MCF 10A (cell line): ENCODE data around the gene FRAS1. TPM values are rescaled to one million over a fixed set of nuclear protein-coding genes. Genes with fewer than 3 reads are reported as not detected.

Experiments used
- BruUV-seq: library from RNA; stranded (reverse); fragments of 400-500 nt; replicated peaks from 2 replicates; lab custom pipeline; 2021; lab: Mats Ljungman, UMichigan
- CTCF ChIA-PET: fragments of 300-600 bp; sonication (Branson Sonifier 250); formaldehyde crosslinking; extraction: SDS; loops from one replicate; lab custom pipeline; 2021; ENCODE audit warnings: antibody characterized with exemption, inconsistent platforms; lab: Yijun Ruan, JAX
- POLR2A ChIA-PET: fragments of 300-600, 350-650 bp; sonication (Branson Sonifier 250); formaldehyde crosslinking; extraction: SDS; loops from one replicate; lab custom pipeline; 2020; ENCODE audit warnings: antibody characterized with exemption, inconsistent platforms; lab: Yijun Ruan, JAX
- DNase-seq: peaks from one replicate; pipeline ENCODE4 v3.0.0-alpha.2; 2018; ENCODE audit not compliant: unreplicated experiment
- H3K27ac Mint-ChIP-seq: one replicate; pipeline ENCODE4 v1.8.0; 2022; ENCODE audit warnings: mild to moderate bottlenecking, low read depth, mixed read lengths; ENCODE audit not compliant: unreplicated experiment
- H3K27me3 Mint-ChIP-seq: one replicate; pipeline ENCODE4 v1.8.0; 2022; ENCODE audit warnings: mixed read lengths; ENCODE audit not compliant: insufficient read depth, unreplicated experiment
- H3K36me3 Mint-ChIP-seq: one replicate; pipeline ENCODE4 v1.8.0; 2022; ENCODE audit warnings: mild to moderate bottlenecking, moderate library complexity, mixed read lengths; ENCODE audit not compliant: insufficient read depth, unreplicated experiment
- H3K4me1 Mint-ChIP-seq: one replicate; pipeline ENCODE4 v1.8.0; 2022; ENCODE audit warnings: mixed read lengths; ENCODE audit not compliant: insufficient read depth, unreplicated experiment
- H3K4me3 Mint-ChIP-seq: one replicate; pipeline ENCODE4 v1.8.0; 2022; ENCODE audit warnings: mild to moderate bottlenecking, moderate library complexity, mixed read lengths; ENCODE audit not compliant: unreplicated experiment
- H3K9me3 Mint-ChIP-seq: one replicate; pipeline ENCODE4 v1.8.0; 2022; ENCODE audit warnings: mixed read lengths; ENCODE audit not compliant: unreplicated experiment
- intact Hi-C: fragments of 100-400 bp; cut with micrococcal nuclease; formaldehyde crosslinking; loops from 2 replicates; pipeline ENCODE4 v1.14.1; 2022
- total RNA-seq: library from RNA; stranded (reverse); gene quantifications from 2 replicates; pipeline ENCODE4 v1.2.3, GENCODE V29; 2022
- TF ChIP-seq, protein P1 (sequence below): fragments of 200-600 bp; IDR thresholded peaks from one replicate; pipeline ENCODE4 v1.8.0; 2022; ENCODE audit warnings: antibody characterized with exemption, mild to moderate bottlenecking; ENCODE audit not compliant: unreplicated experiment

FRAS1 gene
- total RNA-seq, 1 experiment from 2014 or later = 2.0 TPM

DNA sequence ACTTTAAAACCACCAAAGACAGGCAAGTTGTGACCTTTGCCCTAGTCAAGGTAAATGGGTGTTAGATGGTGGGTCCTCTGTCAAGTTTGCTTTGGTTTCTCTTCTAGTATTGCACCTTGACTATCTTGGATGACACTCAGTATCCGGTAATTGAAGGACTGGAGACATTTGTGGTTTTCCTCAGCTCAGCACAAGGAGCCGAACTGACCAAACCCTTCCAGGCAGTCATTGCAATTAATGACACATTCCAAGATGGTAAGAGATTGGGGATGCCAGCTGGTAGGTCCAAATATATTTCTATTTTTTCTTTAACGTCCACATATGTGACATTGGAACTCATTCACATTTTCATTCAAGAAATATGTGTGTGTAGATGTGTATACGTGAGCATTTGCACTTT, 425.2 kb downstream of the FRAS1 start:
- Mint-ChIP-seq H3K27ac (peak overlapping the region; percentile 55), H3K9me3 (no peaks in the 10 kb centered on the region), H3K4me3 (no peak overlapping the region), H3K4me1 (peaks cover 6% of the 10 kb centered on the region), H3K36me3 (no peaks in the 10 kb centered on the region), H3K27me3 (no peaks in the 10 kb centered on the region)
- CTCF ChIA-PET = no interaction called here
- intact Hi-C loops = no loop called here
- TF ChIP-seq, protein P1, sequence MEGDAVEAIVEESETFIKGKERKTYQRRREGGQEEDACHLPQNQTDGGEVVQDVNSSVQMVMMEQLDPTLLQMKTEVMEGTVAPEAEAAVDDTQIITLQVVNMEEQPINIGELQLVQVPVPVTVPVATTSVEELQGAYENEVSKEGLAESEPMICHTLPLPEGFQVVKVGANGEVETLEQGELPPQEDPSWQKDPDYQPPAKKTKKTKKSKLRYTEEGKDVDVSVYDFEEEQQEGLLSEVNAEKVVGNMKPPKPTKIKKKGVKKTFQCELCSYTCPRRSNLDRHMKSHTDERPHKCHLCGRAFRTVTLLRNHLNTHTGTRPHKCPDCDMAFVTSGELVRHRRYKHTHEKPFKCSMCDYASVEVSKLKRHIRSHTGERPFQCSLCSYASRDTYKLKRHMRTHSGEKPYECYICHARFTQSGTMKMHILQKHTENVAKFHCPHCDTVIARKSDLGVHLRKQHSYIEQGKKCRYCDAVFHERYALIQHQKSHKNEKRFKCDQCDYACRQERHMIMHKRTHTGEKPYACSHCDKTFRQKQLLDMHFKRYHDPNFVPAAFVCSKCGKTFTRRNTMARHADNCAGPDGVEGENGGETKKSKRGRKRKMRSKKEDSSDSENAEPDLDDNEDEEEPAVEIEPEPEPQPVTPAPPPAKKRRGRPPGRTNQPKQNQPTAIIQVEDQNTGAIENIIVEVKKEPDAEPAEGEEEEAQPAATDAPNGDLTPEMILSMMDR = no peak
- no peak for DNase-seq
- POLR2A ChIA-PET = interaction anchor here (0.6 kb wide), 1 partner anchor 417 kb away, joined by 3 read pairs; no protein-coding TSS in a partner anchor
- BruUV-seq = no TSS peak

DNA sequence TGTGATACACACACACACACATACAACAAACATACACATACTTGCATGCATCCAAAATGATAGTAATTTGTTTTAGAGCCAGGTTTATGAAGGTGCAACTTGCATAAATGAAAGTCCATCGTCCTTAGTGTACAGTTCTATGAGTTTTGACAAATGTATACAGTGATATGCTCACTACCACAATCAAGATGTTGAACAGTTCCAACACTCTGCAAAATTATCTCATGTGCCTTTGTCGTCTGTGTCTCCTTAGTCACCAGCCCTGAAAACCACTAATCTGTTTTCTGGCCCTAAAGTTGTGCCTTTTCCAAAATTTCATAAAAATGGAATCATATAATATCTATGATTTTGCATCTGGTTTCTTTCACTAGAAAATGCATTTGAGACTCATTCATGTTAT, 426.7 kb downstream of the FRAS1 start:
- Mint-ChIP-seq H3K27ac (no peak overlapping the region), H3K4me3 (no peak overlapping the region), H3K4me1 (peaks cover 6% of the 10 kb centered on the region), H3K36me3 (no peaks in the 10 kb centered on the region), H3K9me3 (no peaks in the 10 kb centered on the region), H3K27me3 (no peaks in the 10 kb centered on the region)
- POLR2A ChIA-PET = no interaction called here
- intact Hi-C loops = no loop called here
- BruUV-seq = no TSS peak
- CTCF ChIA-PET = no interaction called here
- no peak for DNase-seq
- TF ChIP-seq, protein P1 = no peak

DNA sequence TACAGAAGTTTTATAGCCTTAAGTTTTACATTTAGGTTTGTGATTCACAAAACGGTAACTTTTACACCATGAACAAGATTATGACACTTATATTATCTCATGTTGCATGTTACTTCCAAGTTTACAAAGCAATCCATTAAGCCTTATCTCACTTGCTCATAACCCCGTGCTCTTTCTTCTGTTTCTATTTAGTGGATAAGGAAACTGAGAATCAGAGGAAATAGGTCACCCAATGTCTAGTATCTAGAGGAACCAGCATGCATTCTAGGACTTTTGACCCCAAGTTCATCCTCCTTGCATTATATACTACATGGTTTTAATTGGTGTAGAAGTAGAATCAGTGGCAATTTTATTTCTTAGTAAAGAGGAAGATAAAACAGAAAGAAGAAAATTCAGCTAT, 427.5 kb downstream of the FRAS1 start:
- Mint-ChIP-seq H3K27ac (no peak overlapping the region), H3K9me3 (no peaks in the 10 kb centered on the region), H3K36me3 (no peaks in the 10 kb centered on the region), H3K27me3 (no peaks in the 10 kb centered on the region), H3K4me3 (no peak overlapping the region), H3K4me1 (peaks cover 6% of the 10 kb centered on the region)
- no peak for DNase-seq
- BruUV-seq = no TSS peak
- intact Hi-C loops = no loop called here
- ChIA-PET POLR2A (no interaction called here), CTCF (no interaction called here)
- TF ChIP-seq, protein P1 = no peak

DNA sequence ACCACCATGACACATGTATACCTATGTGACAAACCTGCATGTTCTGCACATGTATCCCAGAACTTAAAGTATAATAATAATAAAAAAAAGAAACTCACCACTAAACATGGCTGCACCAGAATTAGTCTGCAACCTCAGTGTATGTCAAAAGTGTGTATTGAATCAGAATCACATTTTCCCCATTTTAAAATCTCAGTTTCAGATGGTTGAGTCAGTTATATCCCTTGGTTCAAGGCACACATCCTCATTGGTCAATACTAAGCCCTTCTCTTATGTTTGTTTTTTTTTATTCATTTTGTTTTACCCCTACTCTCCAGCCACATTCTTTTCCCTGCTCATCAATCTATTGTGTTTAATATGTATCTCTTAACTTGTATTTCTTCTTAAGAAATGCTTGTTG, 436.6 kb downstream of the FRAS1 start:
- Mint-ChIP-seq H3K27ac (no peak overlapping the region), H3K36me3 (no peaks in the 10 kb centered on the region), H3K9me3 (no peaks in the 10 kb centered on the region), H3K27me3 (no peaks in the 10 kb centered on the region), H3K4me3 (no peak overlapping the region), H3K4me1 (no peaks in the 10 kb centered on the region)
- TF ChIP-seq, protein P1 = no peak
- CTCF ChIA-PET = interaction anchor here (0.6 kb wide), 1 partner anchor 434 kb away, joined by 5 read pairs; no protein-coding TSS in a partner anchor
- intact Hi-C loops = no loop called here
- no peak for DNase-seq
- no TSS peak for BruUV-seq
- POLR2A ChIA-PET = no interaction called here
